Calu3 (cell line): ENCODE data around the gene KIAA0825. TPM values are rescaled to one million over a fixed set of nuclear protein-coding genes. Genes with fewer than 3 reads are reported as not detected.
A peak's percentile ranks its signal among the peaks of the same experiment; 100 is the strongest.

Source experiments
- BruUV-seq: library from RNA; stranded (reverse); fragments of 400-500 nt; replicated peaks from 2 replicates; lab custom pipeline; 2021; lab: Mats Ljungman, UMichigan
- CTCF ChIA-PET: fragments of 300-600 bp; sonication (Branson Sonifier 250); formaldehyde crosslinking; loops from one replicate; lab custom pipeline; 2022; ENCODE audit warnings: antibody characterized with exemption; lab: Charles Lee
- DNase-seq: peaks from one replicate; pipeline ENCODE4 v3.0.0; 2022
- H3K27ac Mint-ChIP-seq: one replicate; pipeline ENCODE4 v1.8.0; 2022; ENCODE audit warnings: mixed read lengths; ENCODE audit not compliant: unreplicated experiment
- H3K27me3 Mint-ChIP-seq: one replicate; pipeline ENCODE4 v1.8.0; 2022; ENCODE audit warnings: mixed read lengths; ENCODE audit not compliant: unreplicated experiment
- H3K36me3 Mint-ChIP-seq: one replicate; pipeline ENCODE4 v1.8.0; 2022; ENCODE audit warnings: mild to moderate bottlenecking, moderate library complexity, mixed read lengths; ENCODE audit not compliant: insufficient read depth, unreplicated experiment
- H3K4me1 Mint-ChIP-seq: one replicate; pipeline ENCODE4 v1.8.0; 2022; ENCODE audit warnings: mild to moderate bottlenecking, low read depth, mixed read lengths; ENCODE audit not compliant: unreplicated experiment
- H3K4me3 Mint-ChIP-seq: one replicate; pipeline ENCODE4 v1.8.0; 2022; ENCODE audit warnings: mild to moderate bottlenecking, low read depth, moderate library complexity, mixed read lengths; ENCODE audit not compliant: unreplicated experiment
- H3K9me3 Mint-ChIP-seq: one replicate; pipeline ENCODE4 v1.8.0; 2022; ENCODE audit warnings: low read depth, mixed read lengths; ENCODE audit not compliant: unreplicated experiment
- intact Hi-C: fragments of 100-400 bp; cut with micrococcal nuclease; formaldehyde crosslinking; loops from one replicate; pipeline ENCODE4 v1.10.0; 2022; ENCODE audit not compliant: unreplicated experiment
- total RNA-seq: library from RNA; stranded (reverse); gene quantifications from 2 replicates; pipeline ENCODE4 v1.2.3, GENCODE V29; 2022
- TF ChIP-seq, protein P1 (sequence below): fragments of 200-600 bp; IDR thresholded peaks from one replicate; pipeline ENCODE4 v1.8.0; 2022; ENCODE audit warnings: antibody characterized with exemption; ENCODE audit not compliant: unreplicated experiment

KIAA0825 gene
- total RNA-seq, 1 experiment from 2014 or later = 1.9 TPM

DNA sequence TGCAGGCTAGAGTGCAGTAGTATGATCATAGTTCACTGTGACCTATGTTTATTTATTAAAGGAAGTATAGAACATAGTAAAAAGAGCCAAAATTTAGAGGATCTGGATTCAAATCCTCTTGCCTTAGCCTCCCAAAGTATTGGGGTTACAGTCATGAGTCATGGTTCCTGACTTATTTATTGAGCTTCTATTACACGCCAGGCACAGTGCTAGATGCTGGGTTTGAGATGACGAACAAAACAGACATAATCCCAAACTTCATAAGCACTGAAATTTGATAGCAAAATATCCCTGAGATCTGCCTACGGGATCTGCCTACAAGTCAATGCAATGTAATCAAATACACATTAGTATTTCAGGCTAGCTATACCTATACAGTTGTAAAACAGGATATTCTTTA, 2.5 kb downstream of the KIAA0825 start:
- H3K27me3 Mint-ChIP-seq = no peaks in the 10 kb centered on the region
- peaks cover 7% of the 10 kb centered on the region for H3K4me1 Mint-ChIP-seq
- peaks cover 25% of the 10 kb centered on the region for H3K36me3 Mint-ChIP-seq
- no peaks in the 10 kb centered on the region for H3K9me3 Mint-ChIP-seq
- H3K27ac Mint-ChIP-seq = no peak overlapping the region
- intact Hi-C loops = loop anchor here (10.0 kb wide), 1 partner anchor 239 kb away; no protein-coding TSS in a partner anchor
- TF ChIP-seq, protein P1, sequence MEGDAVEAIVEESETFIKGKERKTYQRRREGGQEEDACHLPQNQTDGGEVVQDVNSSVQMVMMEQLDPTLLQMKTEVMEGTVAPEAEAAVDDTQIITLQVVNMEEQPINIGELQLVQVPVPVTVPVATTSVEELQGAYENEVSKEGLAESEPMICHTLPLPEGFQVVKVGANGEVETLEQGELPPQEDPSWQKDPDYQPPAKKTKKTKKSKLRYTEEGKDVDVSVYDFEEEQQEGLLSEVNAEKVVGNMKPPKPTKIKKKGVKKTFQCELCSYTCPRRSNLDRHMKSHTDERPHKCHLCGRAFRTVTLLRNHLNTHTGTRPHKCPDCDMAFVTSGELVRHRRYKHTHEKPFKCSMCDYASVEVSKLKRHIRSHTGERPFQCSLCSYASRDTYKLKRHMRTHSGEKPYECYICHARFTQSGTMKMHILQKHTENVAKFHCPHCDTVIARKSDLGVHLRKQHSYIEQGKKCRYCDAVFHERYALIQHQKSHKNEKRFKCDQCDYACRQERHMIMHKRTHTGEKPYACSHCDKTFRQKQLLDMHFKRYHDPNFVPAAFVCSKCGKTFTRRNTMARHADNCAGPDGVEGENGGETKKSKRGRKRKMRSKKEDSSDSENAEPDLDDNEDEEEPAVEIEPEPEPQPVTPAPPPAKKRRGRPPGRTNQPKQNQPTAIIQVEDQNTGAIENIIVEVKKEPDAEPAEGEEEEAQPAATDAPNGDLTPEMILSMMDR = no peak
- BruUV-seq = no TSS peak
- DNase-seq = no peak
- CTCF ChIA-PET = no interaction called here
- no peak overlapping the region for H3K4me3 Mint-ChIP-seq

DNA sequence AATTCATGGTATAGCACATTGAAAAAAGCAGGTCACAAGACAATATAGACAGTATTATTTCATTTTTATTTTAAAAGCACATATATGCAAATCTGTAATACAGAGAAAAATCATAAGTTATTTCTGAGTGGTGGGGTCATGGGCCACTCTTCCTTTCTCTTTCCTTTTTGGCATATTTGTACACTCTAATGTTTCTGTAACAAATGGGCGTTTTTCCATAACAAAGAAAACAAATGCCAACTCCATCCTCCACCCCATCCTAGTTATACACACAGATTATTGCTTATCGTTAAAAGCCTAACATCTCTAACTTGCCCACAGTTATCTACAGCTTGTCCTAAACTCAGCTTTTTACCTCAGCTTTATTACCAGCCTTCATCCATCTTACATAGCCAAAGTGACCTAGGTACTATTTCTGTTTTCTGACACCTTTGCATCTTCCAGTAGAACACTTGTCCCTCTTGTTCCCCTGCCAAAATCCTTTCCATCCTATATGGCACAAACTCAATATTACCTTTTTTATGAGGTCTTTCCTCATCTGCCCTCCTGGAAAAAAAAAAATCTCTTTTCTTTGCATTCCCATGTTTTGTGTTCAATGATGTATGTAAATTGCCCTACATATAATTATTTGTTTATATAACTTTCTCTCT, 4.1 kb downstream of the KIAA0825 start:
- H3K27ac Mint-ChIP-seq = peak overlapping the region; percentile 19
- TF ChIP-seq, protein P1 = no peak
- peaks cover 21% of the 10 kb centered on the region for H3K36me3 Mint-ChIP-seq
- DNase-seq = no peak
- H3K9me3 Mint-ChIP-seq = no peaks in the 10 kb centered on the region
- H3K4me3 Mint-ChIP-seq = no peak overlapping the region
- H3K4me1 Mint-ChIP-seq = peaks cover 7% of the 10 kb centered on the region
- CTCF ChIA-PET = interaction anchor here (1.0 kb wide), 1 partner anchor 124 kb away, joined by 5 read pairs; no protein-coding TSS in a partner anchor
- H3K27me3 Mint-ChIP-seq = no peaks in the 10 kb centered on the region
- intact Hi-C loops = loop anchor here (10.0 kb wide), 1 partner anchor 241 kb away; no protein-coding TSS in a partner anchor
- no TSS peak for BruUV-seq

DNA sequence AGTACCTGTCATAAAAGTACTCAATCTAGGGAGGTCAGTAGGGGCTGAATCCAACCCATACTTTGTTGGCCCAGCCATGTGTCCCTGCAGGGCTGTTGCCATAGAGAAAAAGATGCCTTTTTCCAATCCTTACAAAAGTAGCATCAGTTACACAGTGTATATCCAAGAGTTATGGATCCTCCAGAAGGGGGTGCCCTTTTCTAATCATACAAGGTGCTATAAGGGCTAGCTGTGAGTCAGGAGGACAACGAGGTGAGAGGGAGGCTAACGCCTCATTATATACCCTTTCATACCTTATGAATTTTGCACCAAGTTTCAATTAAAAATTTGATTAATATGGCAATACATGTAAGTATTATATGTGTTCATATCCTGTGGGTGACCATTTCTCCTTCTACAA, 4.8 kb downstream of the KIAA0825 start:
- H3K36me3 Mint-ChIP-seq = peaks cover 14% of the 10 kb centered on the region
- BruUV-seq = no TSS peak
- no peaks in the 10 kb centered on the region for H3K27me3 Mint-ChIP-seq
- H3K4me1 Mint-ChIP-seq = peaks cover 7% of the 10 kb centered on the region
- CTCF ChIA-PET = interaction anchor here (1.0 kb wide), 1 partner anchor 124 kb away, joined by 5 read pairs; no protein-coding TSS in a partner anchor
- intact Hi-C loops = loop anchor here (2.0 to 10.0 kb wide), 2 partner anchors 125 to 241 kb away; no protein-coding TSS in a partner anchor
- H3K27ac Mint-ChIP-seq = no peak overlapping the region
- H3K9me3 Mint-ChIP-seq = no peaks in the 10 kb centered on the region
- no peak overlapping the region for H3K4me3 Mint-ChIP-seq
- peak; percentile 23 for DNase-seq
- TF ChIP-seq, protein P1 = peak; percentile 21

DNA sequence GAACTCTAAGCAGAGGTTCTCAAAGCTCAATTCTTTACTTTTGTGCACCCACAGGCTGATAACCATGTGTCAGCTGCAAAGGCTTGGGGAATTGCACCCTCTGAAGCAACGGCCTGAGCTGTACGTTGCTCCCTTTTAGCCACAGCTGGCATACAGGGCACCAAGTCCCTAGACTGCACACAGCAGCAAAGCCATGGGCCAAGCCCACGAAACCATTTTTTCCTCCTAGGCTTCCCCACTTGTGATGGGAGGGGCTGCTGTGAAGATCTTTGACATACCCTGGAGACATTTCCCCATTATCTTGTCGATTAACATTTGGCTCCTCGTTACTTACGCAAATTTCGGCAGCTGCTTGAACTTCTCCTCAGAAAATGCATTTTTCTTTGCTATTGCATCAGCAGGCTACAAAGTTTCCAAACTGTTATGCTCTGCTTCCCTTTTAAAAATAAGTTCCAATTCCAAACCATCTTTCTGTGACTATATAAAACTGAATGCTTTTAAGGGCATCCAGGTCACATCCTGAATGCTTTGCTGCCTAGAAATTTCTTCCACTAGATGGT, 23.0 kb downstream of the KIAA0825 start:
- no peaks in the 10 kb centered on the region for H3K9me3 Mint-ChIP-seq

More for the DNA sequence above, 23.0 kb downstream of the KIAA0825 start:
- no peak for DNase-seq
- intact Hi-C loops = no loop called here
- Mint-ChIP-seq H3K27me3 (no peaks in the 10 kb centered on the region), H3K27ac (no peak overlapping the region), H3K4me3 (no peak overlapping the region), H3K4me1 (no peaks in the 10 kb centered on the region), H3K36me3 (no peaks in the 10 kb centered on the region)
- TF ChIP-seq, protein P1 = no peak
- CTCF ChIA-PET = interaction anchor here (0.6 kb wide), 1 partner anchor 700 kb away, joined by 3 read pairs; no protein-coding TSS in a partner anchor
- no TSS peak for BruUV-seq
